Ishikawa (cell line): ENCODE data around the gene KLHL11.

Experiments
- CEBPB ChIP-seq: IDR thresholded peaks from 2 replicates; pipeline ENCODE4 v1.6.1; 2012
- CREB1 ChIP-seq: IDR thresholded peaks from 2 replicates; pipeline ENCODE4 v1.6.1; 2012; ENCODE audit warnings: low read depth
- FOXM1 ChIP-seq: IDR thresholded peaks from 2 replicates; pipeline ENCODE4 v1.6.1; 2012; ENCODE audit warnings: low read depth, borderline replicate concordance
- REST ChIP-seq: IDR thresholded peaks from 2 replicates; pipeline ENCODE4 v1.6.1; 2012; ENCODE audit warnings: low read depth, mild to moderate bottlenecking
- TAF1 ChIP-seq: IDR thresholded peaks from 2 replicates; pipeline ENCODE4 v1.6.1; 2012; ENCODE audit warnings: low read depth, mild to moderate bottlenecking
- USF1 ChIP-seq: IDR thresholded peaks from 2 replicates; pipeline ENCODE4 v1.6.1; 2012

- TF ChIP-seq TAF1 (no peak), REST (no peak), USF1 (no peak), FOXM1 (no peak), CREB1 (no peak), CEBPB (no peak)
Observed at GRCh38 chr17:41822216-41823140, 42.7 kb downstream of the KLHL11 start.
